ENCODE results near the gene MCOLN1. TPM values are rescaled to one million over a fixed set of nuclear protein-coding genes. Genes with fewer than 3 reads are reported as not detected.
A peak's percentile ranks its signal among the peaks of the same experiment; 100 is the strongest.

MCOLN1 gene
- total RNA-seq, 1 donor from 2014 or later, result 25.7 TPM

DNA sequence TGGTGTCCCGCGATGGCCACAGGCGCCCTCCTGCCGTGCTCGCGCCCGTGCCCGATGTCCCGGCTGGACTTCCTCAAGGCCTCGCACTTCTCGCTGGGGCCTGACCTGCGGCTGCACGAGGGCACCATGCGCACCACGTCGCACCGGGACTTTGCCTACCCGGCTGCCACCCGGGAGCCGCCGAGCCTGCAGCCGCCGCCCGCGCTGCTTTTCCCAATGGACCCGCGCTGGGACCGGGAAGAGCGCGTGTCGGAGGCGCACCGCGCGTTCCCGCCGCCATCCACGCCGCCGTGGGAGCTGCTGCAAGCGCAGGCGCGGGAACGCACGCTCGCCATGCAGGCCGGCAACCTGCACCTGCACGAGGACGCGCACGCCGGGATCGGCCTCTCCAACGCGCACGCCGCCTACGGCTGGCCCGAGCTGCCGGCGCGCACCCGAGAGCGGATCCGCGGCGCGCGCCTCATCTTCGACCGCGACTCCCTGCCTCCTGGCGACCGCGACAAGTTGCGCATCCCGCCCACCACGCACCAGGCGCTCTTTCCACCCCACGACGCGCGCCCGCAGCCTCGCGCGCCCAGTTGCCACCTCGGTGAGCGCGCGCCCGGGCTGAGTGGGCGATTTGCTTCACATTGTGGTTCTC is 21.5 kb upstream of the MCOLN1 start:
- ATAC-seq (peak; percentile 91), DNase-seq (ENCODE audit: low spot score) (peak; percentile 66)

GRCh38 chr19:7502552-7502951 is 19.9 kb upstream of the MCOLN1 start:
- DNase-seq (ENCODE audit: low spot score), result no peak
- ATAC-seq, result no peak

DNA sequence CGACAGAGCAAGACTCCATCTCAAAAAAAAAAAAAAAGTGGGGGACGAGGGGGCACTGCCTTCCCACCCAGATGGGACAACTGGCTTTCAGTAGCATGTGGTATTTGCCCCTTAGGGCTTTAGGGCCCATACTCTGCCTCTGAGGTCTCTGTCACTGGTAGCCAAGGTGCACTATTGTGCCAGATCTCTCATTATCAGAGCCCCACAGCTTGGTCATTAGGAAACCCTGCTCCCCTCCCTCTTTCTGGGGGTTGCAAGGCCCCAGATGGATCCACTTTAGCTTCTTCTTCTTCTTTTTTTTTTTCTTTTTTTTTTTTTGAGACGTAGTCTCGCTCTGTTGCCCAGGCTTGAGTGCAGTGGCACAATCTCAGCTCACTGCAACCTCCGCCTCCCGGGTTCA is 17.7 kb upstream of the MCOLN1 start:
- ATAC-seq (no peak), DNase-seq (ENCODE audit: low spot score) (no peak)

- ATAC-seq (no peak), DNase-seq (ENCODE audit: low spot score) (no peak)
Measured at GRCh38 chr19:7505288-7505681, 17.1 kb upstream of the MCOLN1 start.

DNA sequence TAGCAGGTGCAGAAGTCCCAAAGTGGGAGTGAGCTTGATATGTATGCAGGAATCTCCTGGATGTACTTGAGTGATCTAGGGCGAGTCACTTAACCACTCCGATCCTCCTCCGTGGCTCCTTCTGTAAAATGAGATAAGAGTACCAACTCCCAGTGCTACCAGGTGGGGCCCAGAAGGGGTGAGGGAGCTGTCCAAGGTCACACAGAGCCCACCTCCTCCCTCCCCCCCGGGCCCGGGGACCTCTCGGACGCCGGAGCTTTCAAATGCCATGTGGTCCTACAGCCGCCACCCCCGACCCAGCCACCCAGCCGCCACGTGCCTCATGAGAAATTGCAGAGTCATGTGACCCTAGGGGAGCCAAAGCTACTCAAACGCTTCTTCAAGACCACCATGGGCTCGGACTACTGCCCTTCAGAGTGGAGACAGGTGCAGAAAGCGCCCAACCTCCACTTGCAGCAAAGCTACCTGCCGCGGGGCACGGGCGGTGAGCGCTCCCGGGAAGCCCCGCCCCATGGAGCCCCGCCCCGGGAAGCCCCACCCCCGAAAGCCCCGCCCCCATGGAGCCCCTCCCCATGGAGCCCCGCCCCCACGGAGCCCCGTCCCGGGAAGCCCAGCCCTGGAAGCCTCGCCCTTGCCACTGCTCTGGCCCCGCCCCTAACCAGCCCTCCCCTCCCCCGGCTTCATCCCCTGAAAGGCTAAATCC is 16.6 kb upstream of the MCOLN1 start:
- DNase-seq (ENCODE audit: low spot score), result no peak

DNA sequence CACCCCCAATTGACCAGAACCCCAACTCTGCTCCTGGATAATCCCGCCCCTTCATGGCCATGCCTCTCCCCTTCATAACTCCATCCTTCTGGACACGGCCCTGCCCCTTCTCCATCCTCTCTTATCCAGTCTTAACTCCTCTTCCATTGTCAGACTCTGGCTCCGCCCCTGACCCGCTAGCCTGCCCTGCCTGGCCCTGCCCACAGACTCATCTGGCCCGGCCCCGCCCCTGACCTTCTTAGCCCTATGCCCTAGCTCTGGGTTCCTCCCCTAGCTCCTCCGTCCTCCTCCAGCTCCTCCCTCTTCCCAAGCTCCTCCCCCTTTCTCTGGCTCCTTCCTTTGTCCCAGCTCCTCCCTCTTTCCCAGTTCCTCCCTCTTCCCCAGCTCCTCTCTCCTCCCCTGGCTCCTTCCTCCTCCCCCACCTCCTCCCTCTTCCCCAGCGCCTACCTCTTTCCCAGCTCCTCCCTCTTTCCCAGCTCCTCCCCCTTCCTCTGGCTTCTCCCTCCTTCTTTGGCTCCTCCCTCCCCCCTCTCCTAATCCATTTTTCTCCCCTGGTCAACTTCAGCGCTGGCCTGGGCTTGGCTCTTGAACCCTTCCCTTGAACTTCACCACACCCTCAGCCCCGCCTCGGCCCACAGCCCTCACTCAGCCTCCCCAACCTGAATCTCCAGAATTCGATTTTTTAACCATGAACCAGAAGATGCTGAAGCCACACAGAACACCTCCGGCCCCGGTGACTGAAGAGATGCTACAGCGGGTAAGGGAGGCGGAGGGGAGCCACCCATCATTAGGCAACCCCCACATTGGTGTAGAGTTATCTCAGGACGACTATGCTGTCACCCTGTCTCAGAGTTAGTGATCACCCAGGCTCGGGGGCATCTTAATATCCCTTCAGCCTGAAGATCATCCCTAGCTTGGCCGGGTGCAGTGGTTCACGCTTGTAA is 15.8 kb upstream of the MCOLN1 start:
- DNase-seq (ENCODE audit: low spot score) (peak; percentile 72), ATAC-seq (peak; percentile 82)

More for the DNA sequence above, 16.6 kb upstream of the MCOLN1 start:
- peak; percentile 49 for ATAC-seq

DNA sequence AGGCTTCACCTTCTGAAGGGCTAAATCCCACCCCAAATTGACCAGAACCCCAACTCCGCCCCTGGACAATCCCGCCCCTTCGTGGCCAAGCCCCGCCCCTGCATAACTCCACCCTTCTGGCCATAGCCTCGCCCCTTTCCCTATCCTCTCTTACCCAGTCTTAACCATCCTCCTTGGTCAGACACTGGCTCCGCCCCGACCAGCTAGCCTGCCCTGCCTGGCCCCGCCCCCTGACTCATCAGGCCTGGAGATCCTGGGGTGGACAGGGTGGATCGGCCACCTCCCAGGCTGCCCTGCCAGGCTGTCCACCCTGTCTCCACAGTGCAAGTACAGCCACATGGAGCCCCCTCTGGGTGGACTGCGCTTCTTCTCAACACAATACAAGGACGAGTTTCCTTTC is 14.5 kb upstream of the MCOLN1 start:
- ATAC-seq, result peak; percentile 46
- no peak for DNase-seq (ENCODE audit: low spot score)

DNA sequence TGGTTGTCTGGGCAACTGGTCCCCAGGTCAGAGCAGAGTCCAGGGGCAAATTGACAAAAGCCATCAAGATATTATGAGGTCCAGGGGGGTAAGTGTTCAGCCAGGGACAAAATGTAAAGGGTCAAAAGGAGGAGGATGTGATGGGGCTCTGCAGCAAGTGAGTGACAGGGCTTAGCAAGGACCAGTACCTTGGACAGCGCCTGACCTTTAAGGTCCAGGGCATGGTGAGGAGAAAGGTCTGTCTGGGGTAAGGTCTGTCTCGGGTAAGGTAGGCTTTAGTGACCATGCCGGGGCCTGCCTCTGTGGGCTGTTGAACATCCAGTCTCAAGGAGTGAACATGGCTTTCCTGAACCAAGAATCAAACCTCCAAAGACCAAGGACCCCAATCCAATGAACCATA is 12.8 kb upstream of the MCOLN1 start:
- ATAC-seq (peak; percentile 28), DNase-seq (ENCODE audit: low spot score) (no peak)

DNA sequence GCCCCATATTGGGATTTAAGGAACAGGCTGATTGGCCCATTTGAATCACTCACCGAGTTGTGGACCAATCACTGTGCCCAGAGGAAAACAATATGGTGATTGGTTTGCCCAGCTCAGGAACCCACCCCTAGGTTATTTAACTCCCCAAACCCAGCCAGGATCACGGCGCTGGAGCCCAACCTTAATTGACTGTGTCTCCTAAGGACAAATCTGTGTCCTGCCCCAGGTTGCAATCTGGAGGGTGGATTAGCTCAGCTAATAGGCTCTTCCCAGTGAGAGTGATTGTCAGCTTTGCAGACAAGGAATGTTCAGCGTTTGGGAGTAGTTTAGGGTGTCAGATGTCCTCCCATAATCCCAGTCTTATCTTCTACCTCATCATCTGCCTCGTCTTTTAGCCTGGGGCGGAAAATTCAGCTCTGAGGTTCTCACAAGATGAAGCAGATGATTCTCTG is 10.0 kb upstream of the MCOLN1 start:
- no peak for DNase-seq (ENCODE audit: low spot score)
- ATAC-seq, result no peak

DNA sequence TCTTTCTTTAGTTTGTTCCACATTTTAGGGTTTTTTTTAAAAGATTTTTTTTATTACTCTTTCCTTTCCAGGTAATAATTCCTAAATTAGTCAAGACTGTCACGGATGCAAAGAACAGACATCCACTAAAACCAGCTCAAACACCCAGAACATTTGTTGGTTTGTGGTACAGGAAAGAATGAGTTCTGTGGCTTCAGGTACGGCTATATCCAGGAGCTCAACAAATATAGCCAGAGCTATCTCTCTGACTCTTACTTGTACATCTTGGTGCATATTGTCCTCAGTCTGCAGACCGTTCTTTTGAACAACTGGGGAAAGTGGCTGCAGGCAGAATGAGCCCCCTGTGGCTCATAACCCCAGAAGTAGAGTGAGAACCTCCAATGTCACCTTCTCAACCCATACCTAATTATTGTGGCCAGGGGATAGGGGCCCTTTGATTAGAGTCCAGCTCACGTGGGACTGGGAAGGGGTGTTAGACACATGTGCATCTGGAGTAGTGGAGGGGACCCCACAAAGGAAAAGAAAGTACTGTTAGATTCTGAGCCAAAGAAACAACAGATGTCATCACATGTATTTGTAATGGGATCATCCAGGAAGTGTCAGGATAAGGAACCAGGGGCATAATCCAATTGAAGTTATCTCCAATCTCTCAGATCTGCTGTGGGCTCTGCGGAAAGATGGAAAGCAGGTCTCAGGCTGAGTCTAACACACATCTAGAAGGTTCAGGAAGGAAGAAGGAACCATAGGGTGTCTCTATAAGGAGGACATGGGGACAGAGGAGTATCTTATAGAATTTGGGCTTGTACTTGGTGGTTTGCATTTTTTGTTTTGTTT is 8.4 kb upstream of the MCOLN1 start:
- no peak for DNase-seq (ENCODE audit: low spot score)
- ATAC-seq, result no peak

DNA sequence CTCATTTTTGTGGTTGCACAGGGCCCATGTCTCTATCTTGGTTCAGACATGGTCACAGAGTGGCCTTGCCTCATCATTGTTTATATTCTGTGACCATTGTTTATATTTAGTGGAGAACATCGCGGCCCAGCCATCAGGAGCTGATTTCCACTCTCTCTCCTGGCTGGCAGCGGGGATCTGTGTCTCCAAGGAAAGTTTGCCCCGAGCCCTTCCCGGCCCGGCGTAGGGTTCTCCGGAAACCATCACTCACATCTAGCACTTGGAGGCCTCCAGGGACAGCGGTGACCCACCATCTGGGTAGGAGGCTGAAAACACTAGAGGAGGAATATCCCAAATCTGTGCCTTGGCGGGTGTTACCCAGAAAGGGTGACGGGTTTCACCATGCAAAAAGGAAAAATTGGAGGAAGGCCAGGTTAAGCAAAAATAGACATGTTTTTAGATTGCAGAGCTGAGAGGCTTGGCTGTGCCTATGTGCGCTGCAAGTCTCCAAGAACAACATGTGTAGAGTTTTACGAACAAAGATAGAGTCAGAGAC is 7.2 kb upstream of the MCOLN1 start:
- ATAC-seq (no peak), DNase-seq (ENCODE audit: low spot score) (no peak)

DNA sequence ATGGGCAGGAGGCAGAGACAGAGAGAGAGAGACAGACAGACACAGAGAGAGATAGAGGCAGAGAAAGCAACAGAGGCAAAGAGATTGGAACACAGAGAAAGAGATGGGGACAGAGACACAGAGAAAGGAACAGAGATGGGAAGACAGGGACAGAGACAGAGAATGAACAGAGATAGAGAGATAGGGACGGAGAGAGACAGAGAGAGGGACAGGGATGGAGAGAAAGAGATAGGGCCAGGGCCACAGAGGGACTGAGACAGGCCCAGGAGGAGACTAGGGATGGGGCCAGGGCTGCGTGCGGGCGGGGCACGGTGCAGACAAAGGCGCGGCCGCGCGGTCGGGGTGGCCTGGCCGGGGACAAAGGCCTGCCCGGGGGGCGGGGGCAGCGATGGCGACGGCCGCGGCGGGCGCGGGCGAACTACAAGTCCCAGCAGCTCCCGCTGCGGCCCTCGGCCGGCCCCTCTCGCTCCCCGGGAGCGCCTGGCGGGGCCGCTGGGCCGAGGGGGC is 6.7 kb upstream of the MCOLN1 start, which contains the start of gene ZNF358:
Gene ZNF358, plus strand, starts transcription at position 459 of the 507 bp plus-strand sequence. CDS start 3,140 bp downstream, outside the sequence.
- DNase-seq (ENCODE audit: low spot score) (peak; percentile 80), ATAC-seq (peak; percentile 78)

GRCh38 chr19:7516333-7516732 is 6.1 kb upstream of the MCOLN1 start:
- DNase-seq (ENCODE audit: low spot score), result no peak
- no peak for ATAC-seq

DNA sequence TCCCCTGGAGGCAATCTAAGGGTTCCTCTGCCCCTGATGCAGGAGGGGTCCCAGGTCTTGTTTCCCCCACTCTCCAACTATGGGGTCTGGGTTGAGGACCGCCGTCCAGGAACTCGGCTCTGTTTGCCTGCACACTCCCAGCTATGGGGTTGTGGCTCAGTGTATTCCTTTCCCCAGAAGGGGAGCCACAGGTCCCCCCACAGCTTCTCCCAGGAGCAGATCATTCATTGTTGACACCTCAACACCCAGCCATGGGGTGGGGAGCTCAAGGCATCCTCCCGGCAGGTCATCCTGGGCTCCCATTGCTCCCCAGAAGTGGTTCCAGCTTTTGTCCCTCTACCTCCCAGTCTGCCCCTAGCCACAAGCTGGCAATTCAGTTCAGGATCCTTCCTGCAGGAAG is 5.5 kb upstream of the MCOLN1 start:
- ATAC-seq, result no peak
- DNase-seq (ENCODE audit: low spot score), result no peak

GRCh38 chr19:7519361-7520130 is 2.9 kb upstream of the MCOLN1 start:
- no peak for DNase-seq (ENCODE audit: low spot score)
- ATAC-seq, result no peak

DNA sequence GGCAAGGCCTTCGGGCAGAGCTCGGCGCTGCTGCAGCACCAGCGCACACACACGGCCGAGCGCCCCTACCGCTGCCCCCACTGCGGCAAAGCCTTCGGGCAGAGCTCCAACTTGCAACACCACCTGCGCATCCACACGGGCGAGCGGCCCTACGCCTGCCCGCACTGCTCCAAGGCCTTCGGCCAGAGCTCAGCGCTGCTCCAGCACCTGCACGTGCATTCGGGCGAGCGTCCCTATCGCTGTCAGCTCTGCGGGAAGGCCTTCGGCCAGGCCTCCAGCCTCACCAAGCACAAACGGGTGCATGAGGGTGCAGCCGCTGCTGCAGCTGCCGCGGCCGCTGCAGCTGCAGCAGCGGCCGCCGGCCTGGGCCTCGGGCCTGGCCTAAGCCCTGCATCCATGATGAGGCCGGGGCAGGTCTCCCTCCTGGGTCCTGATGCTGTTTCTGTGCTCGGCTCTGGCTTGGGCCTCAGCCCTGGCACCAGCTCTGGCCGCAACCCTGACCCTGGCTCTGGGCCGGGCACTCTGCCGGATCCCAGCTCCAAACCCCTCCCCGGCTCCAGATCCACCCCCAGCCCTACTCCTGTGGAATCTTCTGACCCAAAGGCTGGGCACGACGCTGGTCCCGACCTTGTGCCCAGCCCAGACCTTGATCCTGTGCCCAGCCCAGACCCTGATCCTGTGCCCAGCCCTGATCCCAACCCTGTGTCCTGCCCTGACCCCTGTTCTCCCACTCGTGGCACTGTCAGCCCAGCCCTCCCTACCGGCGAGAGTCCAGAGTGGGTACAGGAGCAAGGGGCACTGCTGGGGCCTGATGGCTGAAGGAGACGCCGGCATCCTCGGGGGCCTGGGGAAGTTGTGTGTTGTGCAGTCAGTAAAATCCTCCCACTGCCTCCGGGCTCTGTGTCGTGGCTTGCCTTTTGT is 2.0 kb upstream of the MCOLN1 start:
- peak; percentile 92 for DNase-seq (ENCODE audit: low spot score)
- ATAC-seq, result peak; percentile 78

GRCh38 chr19:7521551-7522071 is 813 bp upstream of the MCOLN1 start:
- ATAC-seq (no peak), DNase-seq (ENCODE audit: low spot score) (no peak)

All from left lobe of liver (tissue), 2 donors.